Spleen (tissue), 7 donors: Measurements from ENCODE around the gene ADGRV1.

Source experiments
- CTCF ChIP-seq, 11 experiments: fragments of 200-600 bp in 7 of 11; fragments of 450-650 bp in 4 of 11; sonication (generic) in 4 of 11; IDR thresholded peaks in 8 of 11; conservative IDR thresholded peaks in 3 of 11; 1 replicate in 7 of 11; 2 replicates in 4 of 11; pipeline versions ENCODE4 v1.4.0 to v1.8.0; 2016 to 2021; ENCODE audit warnings: antibody characterized with exemption in 11 of 11, inconsistent platforms in 4 of 11, mild to moderate bottlenecking in 1 of 11
- POLR2AphosphoS5 ChIP-seq, 3 donors: sonication (generic); formaldehyde crosslinking; IDR thresholded peaks; one replicate each; pipeline ENCODE4 v1.5.1; 2017; ENCODE audit warnings: antibody characterized with exemption in 3 of 3
- donor health status: DM: no; HTN: no; CAD: no; lungs with moderate emphysema.
- donor health status: DM: no; HTN: no; CAD: no.
- donor health status: DM: no; HTN: no; CAD: no.

- TF ChIP-seq CTCF (IDR thresholded peaks at IDR 0.05 in 8 of 11, conservative IDR thresholded peaks at IDR 0.05 in 3 of 11) (no peak), POLR2AphosphoS5 (IDR thresholded peaks at IDR 0.05) (no peak)
Observed at GRCh38 chr5:90601468-90601867, 42.9 kb downstream of the ADGRV1 start.
